ENCODE data around the gene KRT79.

Gene KRT79

DNA sequence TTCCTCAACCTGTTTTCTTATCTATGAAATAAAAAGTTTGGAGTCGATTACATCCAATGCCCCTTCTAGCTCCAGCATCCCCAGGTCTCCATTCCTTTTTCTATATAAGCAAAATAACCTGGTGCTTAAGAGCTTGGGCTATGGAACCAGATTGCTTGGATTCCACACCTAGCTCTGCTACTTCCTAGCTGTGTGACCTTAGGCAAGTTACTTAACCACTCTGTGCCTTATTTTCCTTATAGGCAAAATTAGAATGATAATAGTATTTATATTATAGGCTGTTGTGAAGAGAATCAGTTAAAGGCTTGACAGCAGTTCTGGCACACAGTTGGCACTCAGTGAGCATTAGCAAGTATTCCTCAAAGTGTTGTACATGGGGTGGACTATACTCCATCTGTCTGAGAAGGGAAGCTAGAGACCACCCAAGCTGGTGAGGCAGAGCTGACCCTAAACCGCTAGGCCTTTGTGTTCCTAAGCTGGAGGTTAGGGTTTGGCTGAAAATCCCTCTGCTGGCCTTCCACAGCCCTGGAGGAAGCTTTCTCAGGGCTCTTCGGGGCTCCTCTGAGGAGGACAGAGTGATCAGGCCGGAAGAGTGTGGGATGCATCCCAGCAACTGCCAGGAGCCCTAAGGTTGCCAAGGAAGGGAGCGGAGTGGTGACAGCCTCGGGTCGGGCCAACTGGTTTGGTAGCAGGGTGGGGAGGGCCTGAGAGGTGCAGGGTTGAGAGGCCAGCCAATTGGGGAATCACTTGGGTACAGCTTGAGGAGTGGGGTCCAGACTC lies 14.2 kb downstream of the KRT79 start:
- DNase-seq (ENCODE audit: low spot score) = no peak

DNA sequence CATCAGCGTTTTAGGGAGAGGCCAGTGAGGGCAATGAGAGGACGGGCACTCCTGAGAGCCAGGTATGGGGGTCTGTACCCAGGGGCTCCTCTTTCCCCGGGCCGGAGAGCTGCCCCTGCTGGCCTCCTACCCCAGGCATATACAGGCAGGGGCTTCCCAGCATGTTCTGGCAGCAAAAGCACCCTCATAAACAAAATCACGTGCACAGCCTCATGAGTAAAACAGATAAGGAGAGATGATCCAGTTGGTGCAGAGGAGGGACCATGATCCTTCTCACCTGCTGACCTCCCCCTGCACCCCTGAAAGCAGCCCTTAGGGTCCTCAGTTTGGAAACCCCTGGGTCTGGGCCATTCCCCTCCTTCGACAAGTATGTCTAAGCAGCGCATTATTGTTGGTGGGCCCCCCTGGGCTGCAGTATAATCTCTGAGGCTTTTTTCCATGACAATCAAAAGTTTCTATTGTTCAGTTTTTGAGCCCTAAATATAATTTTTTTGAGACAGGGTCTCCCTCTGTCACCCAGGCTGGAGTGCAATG lies 15.2 kb downstream of the KRT79 start:
- no peak for DNase-seq (ENCODE audit: low spot score)

DNA sequence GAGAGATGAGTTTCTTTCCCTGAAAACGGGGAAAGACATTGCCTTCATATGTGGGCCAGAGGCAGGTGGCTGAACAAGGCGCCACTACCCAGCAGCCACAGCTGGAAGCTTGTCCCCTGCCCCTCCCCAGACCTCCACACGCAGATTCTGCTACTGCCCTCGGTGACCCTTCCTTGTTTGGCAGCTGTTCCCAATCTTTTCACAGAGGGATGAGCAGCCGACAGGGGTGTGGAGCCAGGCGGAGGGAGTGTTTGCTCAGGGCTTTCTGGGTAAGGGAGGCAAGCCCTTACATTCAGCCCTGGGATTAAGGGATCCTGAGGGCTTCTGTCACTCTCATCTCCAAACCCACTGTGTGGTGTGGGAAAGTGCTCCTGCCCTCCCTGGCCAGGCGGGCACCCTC lies 15.7 kb downstream of the KRT79 start:
- no peak for DNase-seq (ENCODE audit: low spot score)

DNA sequence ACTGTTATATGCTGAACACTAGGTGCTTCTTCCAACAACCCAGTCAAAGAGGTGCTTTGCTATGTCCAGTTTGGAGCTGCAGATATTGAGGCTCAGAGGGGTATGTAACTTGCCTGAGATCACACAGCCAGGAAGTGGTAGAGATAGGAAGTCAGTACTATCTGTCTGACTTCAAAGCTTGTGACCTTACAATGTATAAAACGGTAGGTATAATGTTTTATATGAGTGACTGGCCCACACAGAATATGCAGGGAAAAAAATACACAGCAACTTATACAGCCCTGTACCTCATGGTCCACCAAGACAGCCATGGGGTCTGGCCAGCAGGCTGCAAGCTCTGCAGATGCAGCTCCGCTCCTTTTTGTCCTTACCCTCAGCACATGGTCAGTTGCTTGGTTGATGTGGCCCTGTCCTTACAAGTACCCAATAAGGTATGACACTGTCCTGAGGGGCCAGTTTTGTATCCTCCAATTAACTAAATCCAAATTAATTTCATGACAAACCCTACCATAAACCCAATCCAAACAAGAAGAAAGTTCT lies 16.3 kb downstream of the KRT79 start:
- no peak for DNase-seq (ENCODE audit: low spot score)

DNA sequence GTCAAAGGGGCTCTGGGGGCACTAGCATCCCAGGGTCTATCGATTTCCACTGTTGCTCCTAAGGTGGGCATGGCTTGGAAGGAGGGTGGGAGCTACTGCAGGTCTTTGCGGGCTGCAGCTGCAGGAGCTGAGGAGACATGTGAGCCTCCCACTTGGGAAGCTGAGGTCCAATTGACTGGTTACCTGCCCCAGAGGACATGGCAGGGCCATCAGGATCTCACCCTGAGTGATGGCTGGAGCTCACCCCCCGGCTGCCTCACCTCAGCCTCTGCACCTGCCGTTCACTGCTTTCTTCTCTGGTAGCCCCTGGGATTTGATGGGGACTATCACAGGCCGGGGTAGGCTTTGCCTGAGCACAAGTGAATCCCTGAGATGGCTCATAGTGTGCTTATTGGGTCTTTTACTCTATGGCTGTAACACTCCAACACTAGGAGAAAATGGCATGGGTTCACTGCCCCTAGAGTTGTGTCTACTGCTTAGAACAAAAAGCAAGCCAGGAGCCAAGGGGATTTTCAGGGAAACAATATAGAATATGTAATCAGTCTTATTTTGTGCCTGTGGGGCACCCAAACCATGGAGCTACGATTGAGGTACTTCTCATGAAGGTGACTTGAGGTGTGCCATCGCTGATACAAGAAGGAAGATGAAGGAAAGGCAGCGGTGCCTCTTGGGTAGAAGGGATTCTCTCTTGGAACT lies 17.0 kb downstream of the KRT79 start:
- no peak for DNase-seq (ENCODE audit: low spot score)

DNA sequence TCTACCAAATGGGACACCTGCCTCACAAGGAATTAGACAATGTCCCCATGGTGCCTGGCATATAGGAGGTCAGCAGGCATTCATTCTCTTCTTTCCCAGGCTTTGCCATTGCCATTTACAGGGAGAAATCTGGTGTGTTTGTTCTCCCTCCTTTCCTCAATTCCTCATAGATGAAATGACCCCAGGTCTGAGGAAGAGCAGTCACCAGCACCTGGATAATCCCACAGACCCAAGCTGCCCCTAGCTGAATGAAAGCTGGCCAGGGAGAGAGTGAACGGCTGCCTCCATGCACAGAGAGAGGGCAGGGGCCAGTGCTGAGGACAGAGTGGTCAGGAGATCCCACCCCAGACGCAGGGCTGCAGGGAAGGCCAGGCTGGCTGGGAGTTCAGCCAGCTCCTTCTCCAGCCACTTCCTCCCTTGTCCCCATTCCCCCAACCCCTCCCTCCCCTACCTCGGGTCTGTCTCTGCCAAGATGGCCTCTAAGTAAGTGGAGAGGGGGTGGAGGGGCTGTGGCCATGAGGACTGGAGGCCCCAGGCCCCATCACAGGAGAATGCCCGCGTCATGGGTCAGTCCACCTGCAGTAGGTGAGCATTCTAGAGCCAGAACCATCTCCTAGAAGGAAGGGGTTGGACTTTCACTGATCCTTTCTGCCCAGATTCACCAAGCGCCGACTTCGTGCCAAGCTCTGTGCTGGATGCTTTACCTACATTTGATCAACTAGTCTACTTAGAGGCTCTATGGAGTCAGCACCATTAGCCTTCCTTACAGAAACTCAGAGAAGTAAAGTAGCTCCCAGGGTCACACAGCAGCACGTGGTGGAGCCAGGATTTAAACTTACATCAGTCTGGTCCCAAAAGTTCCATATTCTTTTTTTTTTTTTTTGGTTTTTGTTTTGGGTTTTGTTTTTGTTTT lies 18.2 kb downstream of the KRT79 start:
- no peak for DNase-seq (ENCODE audit: low spot score)

DNA sequence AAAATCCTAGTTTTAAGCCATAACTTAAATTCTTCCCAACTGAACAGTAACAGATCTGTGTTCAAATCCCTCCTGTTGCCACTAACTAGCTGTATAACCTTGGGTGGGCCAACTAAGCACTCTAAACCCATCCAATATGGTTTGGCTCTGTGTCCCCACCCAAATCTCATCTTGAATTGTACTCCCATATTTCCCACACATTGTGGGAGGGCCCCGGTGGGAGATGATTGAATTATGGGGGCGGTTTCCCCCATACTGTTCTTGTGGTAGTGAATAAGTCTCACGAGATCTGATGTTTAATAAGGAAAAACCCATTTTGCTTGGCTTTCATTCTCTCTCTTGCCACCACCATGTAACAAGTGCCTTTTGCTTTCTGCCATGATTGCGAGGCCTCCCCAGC lies 18.9 kb downstream of the KRT79 start:
- no peak for DNase-seq (ENCODE audit: low spot score)

GRCh38 chr12:52814710-52815155 lies 19.4 kb downstream of the KRT79 start:
- DNase-seq (ENCODE audit: low spot score) = no peak

DNA sequence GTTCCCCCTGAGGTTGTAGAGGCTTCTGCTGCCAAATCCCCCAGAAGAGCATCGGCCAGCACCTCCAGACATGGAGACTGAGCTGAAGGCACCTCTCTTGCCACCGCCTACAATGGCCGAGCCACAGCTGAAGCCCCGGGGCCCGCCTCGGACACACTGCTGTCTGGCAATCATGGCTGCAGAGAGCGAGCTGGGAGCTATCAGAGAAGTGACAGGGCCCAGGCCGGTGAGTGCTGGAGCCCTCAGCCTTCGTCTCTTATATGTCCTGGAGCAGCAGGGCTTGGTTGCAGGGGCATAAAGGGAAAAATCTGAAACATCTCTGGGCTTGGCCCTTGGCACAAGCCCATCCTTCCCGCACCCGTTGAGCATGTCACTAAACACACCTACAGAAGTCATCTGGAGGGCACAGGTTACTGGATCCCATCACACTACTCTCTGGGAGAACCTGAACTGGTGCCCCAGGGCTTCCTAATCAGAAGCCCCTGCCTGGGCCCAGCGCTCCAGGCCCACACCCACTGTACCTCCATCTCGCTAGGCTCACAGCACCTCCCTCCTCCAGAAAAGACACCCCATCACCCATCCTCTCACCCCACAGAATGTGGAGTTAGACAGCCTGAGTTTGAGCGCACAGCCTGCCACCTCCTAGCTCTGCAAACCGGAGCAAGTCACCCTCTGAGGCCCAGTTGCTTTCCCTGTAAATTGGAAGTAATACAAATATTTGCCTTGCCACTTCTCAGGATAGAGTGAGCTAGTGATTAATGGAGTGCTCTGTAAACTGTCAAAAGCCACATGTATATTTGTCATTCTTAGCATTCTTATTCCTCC lies 20.0 kb downstream of the KRT79 start, which contains the start of gene KRT4:
Gene KRT4 (minus strand): TSS at position 232 of the 825 bp plus-strand sequence. CDS start 58 bp downstream, at position 174.
- DNase-seq (ENCODE audit: low spot score) = no peak

DNA sequence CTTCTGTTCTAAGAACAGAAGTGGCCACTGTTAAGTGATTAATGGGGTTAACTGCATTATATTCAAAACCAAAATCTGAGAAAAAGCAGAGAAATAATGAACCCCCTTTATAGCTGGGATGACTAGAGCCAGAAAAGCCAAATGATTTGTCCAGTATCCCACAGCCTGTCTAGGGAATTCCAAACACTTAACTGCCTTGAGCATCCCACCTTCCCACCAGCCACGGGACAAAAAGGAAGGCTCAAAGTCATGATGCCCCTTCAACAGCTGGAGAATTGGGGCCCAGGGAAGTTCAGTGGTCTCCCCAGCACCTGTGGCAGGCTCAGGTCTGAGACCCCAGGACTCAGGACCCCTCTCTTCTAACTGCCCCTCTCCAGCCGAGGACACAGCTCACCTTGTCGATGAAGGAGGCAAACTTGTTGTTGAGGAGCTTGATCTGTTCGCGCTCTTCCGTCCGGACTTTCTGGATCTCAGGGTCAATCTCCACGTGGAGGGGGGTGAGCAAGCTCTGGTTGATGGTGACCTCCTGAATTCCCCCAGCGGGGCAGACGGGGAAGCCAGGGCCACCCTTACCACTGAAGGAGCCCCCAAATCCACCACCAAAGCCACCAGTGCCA lies 20.8 kb downstream of the KRT79 start:
- no peak for DNase-seq (ENCODE audit: low spot score)

DNA sequence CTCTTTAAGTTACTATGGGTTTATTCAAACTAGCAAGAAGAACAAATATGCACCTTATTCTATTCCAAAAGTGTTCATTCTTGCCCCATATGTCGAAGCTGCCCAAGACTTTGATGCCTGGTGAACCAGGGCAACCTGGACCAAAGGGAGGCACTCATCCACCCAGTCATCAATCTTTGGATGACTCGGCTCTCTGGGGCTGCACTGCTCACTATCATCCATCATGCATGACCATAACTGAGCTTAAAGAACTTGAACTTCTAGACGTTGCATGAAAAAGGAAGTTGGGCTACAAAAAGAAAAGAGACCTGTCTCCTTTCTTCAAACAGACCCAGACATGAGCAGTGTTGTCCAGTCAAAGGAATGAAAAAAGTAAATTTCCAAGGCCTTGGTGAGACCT lies 21.4 kb downstream of the KRT79 start:
- no peak for DNase-seq (ENCODE audit: low spot score)

DNA sequence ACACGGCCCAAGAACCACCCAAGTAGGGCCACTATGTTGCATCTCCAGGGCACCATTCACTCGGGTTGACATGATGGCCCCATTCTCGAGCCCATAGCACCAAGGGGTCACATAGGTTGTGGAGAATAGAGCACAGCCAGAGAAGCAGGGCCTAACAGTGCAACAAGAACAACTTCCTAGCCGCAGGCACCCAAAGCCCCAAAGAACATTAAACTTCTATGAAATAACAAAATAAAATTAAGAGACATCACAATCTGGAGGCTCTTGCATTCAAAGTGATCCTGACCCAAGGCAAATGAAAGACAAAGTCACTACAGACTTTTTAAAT lies 22.1 kb downstream of the KRT79 start:
- DNase-seq (ENCODE audit: low spot score) = no peak

- no peak for DNase-seq (ENCODE audit: low spot score)
These were observed 22.7 kb downstream of the KRT79 start for GRCh38 chr12:52811191-52812072.

- DNase-seq (ENCODE audit: low spot score) = no peak
These were observed 23.6 kb downstream of the KRT79 start for GRCh38 chr12:52810554-52810953.

DNA sequence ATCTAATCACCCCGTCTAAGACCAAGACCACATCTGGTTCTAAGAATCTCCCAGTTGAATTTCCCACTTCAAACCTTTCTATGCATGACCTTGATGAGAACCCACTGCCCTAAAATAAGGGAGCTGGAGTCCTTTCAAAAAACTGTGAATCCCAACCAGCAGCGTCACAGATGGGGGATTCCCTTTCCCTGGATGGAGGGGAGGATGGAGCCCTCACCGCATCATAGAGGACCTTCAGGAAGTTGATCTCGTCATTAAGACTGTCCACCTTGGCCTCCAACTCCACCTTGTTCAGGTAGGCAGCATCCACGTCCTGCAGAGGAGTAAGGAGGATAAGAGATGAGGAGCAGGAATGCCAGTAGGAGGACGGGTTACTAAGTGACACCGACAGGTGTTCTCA lies 24.9 kb downstream of the KRT79 start:
- DNase-seq (ENCODE audit: low spot score) = no peak

GRCh38 chr12:52808573-52809160 lies 25.4 kb downstream of the KRT79 start:
- no peak for DNase-seq (ENCODE audit: low spot score)

- DNase-seq (ENCODE audit: low spot score) = no peak
These were observed 26.3 kb downstream of the KRT79 start for GRCh38 chr12:52807544-52808470.
